ENCODE results near the gene GNAS. TPM values are rescaled to one million over a fixed set of nuclear protein-coding genes. Genes with fewer than 3 reads are reported as not detected.

GNAS gene
- 663 TPM for total RNA-seq

DNA sequence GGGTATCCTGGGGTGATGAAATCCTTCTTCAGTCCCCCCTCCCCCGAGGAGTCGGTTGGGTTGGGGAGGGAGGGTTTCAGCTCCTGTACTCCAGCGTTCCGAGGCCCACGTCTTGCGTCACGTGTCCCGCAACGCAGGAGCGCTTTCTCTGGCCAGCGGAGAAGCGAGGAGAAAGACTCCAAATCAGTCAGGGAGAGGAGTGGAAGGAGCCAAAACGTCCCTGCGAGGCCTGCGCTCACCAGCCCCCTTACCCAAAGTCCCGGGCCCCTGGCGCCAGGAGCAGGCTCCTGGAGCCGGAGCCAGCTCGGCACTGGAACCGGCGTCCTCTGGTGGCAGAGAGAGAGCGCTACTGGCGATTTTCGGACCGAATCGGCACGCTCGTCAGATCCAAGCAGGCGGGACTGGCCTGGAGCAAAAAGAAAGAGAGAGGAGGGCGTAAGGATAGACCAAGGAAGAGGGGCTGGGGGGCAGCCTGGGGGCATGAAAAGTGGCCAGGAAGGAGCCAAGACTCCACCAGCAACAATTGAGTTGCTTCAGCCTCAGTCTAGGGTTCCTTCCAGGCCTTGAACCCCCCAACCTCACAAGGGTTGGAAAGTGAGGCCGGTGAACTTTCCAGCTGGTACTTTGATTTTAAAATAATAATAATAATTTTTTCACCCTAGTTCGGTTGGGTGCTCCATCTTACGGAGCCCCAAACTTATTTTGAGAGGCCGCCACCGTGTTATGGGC is at the start of gene GNAS:
Gene GNAS (plus strand): TSS at position 174 of the 729 bp plus-strand sequence.
- intact Hi-C loops (cut with DNase I) = loop anchor here (10.0 kb wide), 1 partner anchor 618 kb away; no protein-coding TSS in a partner anchor
- H3K36me3 ChIP-seq = no peaks in the 10 kb centered on the region
- peaks cover 0 to 5% of the 10 kb centered on the region in 2 donors for H3K4me1 ChIP-seq
- peaks cover 3% of the 10 kb centered on the region for H3K27me3 ChIP-seq
- peak within 1 kb of the TSS; percentile 4 to 65 for H3K4me3 ChIP-seq
- no peak for DNase-seq (ENCODE audit: low spot score in 2 of 2)
- H3K9me3 ChIP-seq = no peaks in the 10 kb centered on the region
- H3K27ac ChIP-seq = no peak within 1 kb of the TSS
- TF ChIP-seq, protein P1, sequence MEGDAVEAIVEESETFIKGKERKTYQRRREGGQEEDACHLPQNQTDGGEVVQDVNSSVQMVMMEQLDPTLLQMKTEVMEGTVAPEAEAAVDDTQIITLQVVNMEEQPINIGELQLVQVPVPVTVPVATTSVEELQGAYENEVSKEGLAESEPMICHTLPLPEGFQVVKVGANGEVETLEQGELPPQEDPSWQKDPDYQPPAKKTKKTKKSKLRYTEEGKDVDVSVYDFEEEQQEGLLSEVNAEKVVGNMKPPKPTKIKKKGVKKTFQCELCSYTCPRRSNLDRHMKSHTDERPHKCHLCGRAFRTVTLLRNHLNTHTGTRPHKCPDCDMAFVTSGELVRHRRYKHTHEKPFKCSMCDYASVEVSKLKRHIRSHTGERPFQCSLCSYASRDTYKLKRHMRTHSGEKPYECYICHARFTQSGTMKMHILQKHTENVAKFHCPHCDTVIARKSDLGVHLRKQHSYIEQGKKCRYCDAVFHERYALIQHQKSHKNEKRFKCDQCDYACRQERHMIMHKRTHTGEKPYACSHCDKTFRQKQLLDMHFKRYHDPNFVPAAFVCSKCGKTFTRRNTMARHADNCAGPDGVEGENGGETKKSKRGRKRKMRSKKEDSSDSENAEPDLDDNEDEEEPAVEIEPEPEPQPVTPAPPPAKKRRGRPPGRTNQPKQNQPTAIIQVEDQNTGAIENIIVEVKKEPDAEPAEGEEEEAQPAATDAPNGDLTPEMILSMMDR (IDR thresholded peaks at IDR 0.05) = peak; percentile 41 to 71 (median 60)

DNA sequence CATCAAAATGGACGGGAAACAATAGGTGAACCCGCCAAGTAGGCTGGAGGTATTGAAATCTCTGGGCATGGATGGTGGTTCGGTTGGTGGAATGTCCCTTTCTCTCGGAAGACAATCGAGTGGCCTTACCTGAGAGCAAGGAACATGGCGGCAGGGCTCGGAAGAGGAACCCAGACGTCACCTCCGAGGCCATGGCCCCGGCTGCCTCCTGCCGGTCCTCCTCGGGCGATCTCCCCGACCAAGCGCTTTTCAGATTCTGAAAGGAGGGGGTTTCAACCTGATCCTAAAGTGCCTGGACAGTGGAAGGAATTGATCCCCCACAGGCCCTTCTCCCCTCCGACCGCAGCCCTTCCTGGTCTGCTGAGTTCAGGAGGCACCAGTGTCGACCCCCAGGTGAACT is 49.0 kb upstream of the GNAS start:
- H3K4me1 ChIP-seq = no peaks in the 10 kb centered on the region
- H3K27ac ChIP-seq = no peak overlapping the region
- intact Hi-C loops (cut with DNase I) = no loop called here
- no peak overlapping the region for H3K4me3 ChIP-seq
- DNase-seq (ENCODE audit: low spot score in 2 of 2) = no peak
- H3K27me3 ChIP-seq = no peaks in the 10 kb centered on the region
- H3K9me3 ChIP-seq = no peaks in the 10 kb centered on the region
- TF ChIP-seq, protein P1 (IDR thresholded peaks at IDR 0.05) = no peak
- no peaks in the 10 kb centered on the region for H3K36me3 ChIP-seq

DNA sequence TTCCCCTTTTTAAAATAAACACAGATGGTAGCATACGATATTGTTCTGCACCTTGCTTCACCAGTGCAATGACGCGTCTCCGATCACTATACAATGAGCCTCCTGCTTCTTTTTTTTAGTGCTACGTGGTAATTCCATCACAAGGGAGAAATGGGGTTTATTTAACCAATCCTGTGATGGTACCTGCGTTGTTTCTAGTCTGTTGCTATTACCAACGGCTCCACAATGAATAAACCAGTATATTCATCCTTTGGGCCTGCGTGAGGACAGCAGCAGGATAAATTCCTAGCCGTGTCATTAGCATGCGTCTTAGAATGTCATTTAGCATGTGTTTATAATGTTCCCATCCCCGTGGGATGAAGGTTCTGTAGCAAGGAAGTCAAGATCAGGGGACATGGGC is 44.7 kb upstream of the GNAS start:
- no peaks in the 10 kb centered on the region for H3K9me3 ChIP-seq
- no peaks in the 10 kb centered on the region for H3K4me1 ChIP-seq
- H3K27me3 ChIP-seq = no peaks in the 10 kb centered on the region
- no peak for DNase-seq (ENCODE audit: low spot score in 2 of 2)
- no peak overlapping the region for H3K27ac ChIP-seq
- H3K4me3 ChIP-seq = no peak overlapping the region
- TF ChIP-seq, protein P1 (IDR thresholded peaks at IDR 0.05) = no peak
- intact Hi-C loops (cut with DNase I) = no loop called here
- no peaks in the 10 kb centered on the region for H3K36me3 ChIP-seq

DNA sequence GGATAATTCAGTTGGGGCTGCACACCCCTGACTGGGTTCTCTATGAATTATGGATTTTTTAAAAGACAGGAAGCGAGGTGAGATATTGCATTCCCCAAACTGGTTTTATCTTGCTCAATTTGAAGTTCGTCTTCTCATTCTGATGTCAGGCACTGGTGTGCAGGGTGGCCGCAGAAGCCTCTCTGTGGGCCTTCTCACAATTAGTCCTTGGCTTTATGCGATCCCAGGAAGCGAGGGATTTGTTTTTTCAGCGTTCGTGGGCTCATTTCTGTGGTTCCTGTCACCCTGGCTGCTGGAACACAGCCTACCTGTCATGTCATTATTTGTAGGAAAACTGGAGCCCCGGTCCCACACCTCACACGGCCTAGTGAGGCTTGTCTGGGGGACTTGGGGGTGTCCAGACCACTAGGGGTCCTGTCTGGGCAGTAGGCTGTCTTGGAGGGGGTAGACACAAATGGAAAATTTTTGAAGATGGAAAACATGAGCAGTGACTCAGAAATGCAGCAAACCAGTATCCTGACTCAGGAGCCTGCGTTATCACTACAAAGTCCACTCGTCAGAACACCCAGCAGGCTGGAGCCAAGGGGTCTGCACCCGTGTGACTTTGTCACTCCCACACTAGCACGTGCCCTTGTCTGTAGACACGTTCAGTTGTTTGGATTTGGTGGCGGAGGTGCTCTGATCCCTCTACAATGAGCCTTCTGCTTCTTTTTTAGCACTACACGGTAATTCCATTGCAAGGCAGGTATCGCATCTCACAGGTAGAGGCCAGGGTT is 44.1 kb upstream of the GNAS start:
- TF ChIP-seq, protein P1 (IDR thresholded peaks at IDR 0.05) = no peak
- Histone ChIP-seq H3K27ac (no peak overlapping the region), H3K4me1 (no peaks in the 10 kb centered on the region), H3K27me3 (no peaks in the 10 kb centered on the region), H3K4me3 (no peak overlapping the region), H3K36me3 (no peaks in the 10 kb centered on the region), H3K9me3 (no peaks in the 10 kb centered on the region)
- DNase-seq (ENCODE audit: low spot score in 2 of 2) = no peak
- intact Hi-C loops (cut with DNase I) = no loop called here

DNA sequence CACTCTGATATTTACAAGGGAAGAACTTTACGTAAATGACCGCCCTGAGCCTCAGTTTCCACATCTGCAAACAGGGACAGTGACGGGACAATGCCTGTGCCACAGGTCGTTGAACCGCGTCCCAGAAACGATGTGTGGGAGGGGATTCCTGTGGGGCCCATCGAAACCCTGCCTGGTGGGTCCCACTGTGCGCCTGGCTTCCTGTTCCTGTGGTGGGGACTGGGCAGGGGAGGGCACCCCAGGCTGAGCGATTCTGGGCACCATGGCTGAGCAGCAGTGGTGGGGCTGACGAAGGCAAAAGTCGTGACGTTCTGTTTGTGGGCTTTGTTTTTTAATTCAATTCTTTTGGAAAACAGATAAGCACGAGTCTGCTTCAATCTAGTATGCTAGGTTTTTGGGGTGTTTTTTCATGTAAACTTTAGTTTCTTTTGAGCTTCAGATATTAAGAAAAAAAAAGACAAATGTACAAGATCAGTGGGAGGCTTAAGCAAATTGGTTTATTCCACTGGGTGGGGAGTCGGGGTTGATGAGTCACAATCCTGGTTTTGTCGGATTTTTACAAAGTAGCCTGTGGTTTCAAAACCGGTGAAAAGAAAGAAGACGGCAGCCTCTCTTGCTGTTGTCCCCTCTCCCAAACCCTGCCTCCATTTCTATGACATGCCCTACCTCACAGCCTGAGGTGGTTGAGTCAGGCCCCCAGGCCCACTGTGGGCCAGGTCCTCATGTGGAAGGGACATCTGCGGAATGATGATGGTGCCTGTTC is 42.2 kb upstream of the GNAS start:
- intact Hi-C loops (cut with DNase I) = no loop called here
- TF ChIP-seq, protein P1 (IDR thresholded peaks at IDR 0.05) = no peak

More for the DNA sequence above, 42.2 kb upstream of the GNAS start:
- H3K4me3 ChIP-seq = no peak overlapping the region
- no peaks in the 10 kb centered on the region for H3K9me3 ChIP-seq
- no peaks in the 10 kb centered on the region for H3K4me1 ChIP-seq
- H3K27ac ChIP-seq = no peak overlapping the region
- no peaks in the 10 kb centered on the region for H3K36me3 ChIP-seq
- H3K27me3 ChIP-seq = no peaks in the 10 kb centered on the region
- DNase-seq (ENCODE audit: low spot score in 2 of 2) = no peak

All from ascending aorta (tissue), 2 donors.